OCI-LY3 (cell line): ENCODE measurements around the gene ARHGEF4.

Source experiments
- EZH2phosphoT487 ChIP-seq: fragments of 200-600 bp; shearing (Covaris generic); IDR thresholded peaks from 2 replicates; pipeline ENCODE4 v1.6.1; 2018; ENCODE audit warnings: antibody characterized with exemption, mixed run types, low read depth
- TF ChIP-seq, protein P1 (sequence below): fragments of 200-600, 300-600 bp; sonication (generic); IDR thresholded peaks from 2 replicates; pipeline ENCODE4 v1.5.1; 2014; ENCODE audit warnings: antibody characterized with exemption, low read length, low read depth

- TF ChIP-seq, protein P1, sequence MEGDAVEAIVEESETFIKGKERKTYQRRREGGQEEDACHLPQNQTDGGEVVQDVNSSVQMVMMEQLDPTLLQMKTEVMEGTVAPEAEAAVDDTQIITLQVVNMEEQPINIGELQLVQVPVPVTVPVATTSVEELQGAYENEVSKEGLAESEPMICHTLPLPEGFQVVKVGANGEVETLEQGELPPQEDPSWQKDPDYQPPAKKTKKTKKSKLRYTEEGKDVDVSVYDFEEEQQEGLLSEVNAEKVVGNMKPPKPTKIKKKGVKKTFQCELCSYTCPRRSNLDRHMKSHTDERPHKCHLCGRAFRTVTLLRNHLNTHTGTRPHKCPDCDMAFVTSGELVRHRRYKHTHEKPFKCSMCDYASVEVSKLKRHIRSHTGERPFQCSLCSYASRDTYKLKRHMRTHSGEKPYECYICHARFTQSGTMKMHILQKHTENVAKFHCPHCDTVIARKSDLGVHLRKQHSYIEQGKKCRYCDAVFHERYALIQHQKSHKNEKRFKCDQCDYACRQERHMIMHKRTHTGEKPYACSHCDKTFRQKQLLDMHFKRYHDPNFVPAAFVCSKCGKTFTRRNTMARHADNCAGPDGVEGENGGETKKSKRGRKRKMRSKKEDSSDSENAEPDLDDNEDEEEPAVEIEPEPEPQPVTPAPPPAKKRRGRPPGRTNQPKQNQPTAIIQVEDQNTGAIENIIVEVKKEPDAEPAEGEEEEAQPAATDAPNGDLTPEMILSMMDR = no peak
- no peak for TF ChIP-seq EZH2phosphoT487
Measured at GRCh38 chr2:131044757-131045150, 208.0 kb downstream of the ARHGEF4 start.
